Fibroblast of villous mesenchyme (primary cell): ENCODE measurements around the gene ARHGAP10. TPM values are rescaled to one million over a fixed set of nuclear protein-coding genes. Genes with fewer than 3 reads are reported as not detected.

Source experiments
- DNase-seq: peaks from one replicate; pipeline ENCODE4 v3.0.0-alpha.2; 2010; ENCODE audit warnings: low read depth
- H3K4me3 ChIP-seq: 2 replicates; pipeline ENCODE4 v1.5.1; 2011; ENCODE audit warnings: low read depth, mild to moderate bottlenecking, low read length
- total RNA-seq: library from RNA; depleted of rRNA; stranded (reverse); fragments of >200 nt; gene quantifications from 2 replicates; pipeline ENCODE4 v1.2.3, GENCODE V29; 2012
- TF ChIP-seq, protein P1 (sequence below): IDR thresholded peaks from 2 replicates; pipeline ENCODE4 v1.5.1; 2012; ENCODE audit warnings: low read depth, mild to moderate bottlenecking, low read length; ENCODE audit not compliant: insufficient read depth

Gene ARHGAP10
- total RNA-seq, 1 donor, result 41.5 TPM

DNA sequence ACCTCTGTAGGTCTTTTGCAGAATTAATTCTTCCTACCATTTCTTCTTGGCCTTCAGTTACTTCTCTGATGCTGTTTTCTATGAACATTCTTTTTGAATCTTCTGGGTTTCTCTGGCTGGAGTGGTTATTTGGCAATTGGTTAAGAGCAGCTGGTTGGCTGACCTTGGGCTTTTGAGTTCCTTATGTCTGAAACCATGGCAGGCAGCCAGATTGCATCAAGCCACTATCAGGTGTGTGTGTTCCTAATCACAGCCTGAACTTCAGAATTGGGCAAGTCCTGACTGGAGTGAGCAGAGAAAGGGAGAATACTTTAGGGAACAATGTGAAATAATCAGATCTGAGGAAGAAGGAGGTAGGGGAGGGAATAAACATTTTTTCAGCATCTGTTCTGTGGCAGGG, 90.2 kb downstream of the ARHGAP10 start:
- DNase-seq, result peak; percentile 96
- no peak overlapping the region for H3K4me3 ChIP-seq
- TF ChIP-seq, protein P1, sequence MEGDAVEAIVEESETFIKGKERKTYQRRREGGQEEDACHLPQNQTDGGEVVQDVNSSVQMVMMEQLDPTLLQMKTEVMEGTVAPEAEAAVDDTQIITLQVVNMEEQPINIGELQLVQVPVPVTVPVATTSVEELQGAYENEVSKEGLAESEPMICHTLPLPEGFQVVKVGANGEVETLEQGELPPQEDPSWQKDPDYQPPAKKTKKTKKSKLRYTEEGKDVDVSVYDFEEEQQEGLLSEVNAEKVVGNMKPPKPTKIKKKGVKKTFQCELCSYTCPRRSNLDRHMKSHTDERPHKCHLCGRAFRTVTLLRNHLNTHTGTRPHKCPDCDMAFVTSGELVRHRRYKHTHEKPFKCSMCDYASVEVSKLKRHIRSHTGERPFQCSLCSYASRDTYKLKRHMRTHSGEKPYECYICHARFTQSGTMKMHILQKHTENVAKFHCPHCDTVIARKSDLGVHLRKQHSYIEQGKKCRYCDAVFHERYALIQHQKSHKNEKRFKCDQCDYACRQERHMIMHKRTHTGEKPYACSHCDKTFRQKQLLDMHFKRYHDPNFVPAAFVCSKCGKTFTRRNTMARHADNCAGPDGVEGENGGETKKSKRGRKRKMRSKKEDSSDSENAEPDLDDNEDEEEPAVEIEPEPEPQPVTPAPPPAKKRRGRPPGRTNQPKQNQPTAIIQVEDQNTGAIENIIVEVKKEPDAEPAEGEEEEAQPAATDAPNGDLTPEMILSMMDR, result no peak

GRCh38 chr4:147823130-147823529, 91.2 kb downstream of the ARHGAP10 start:
- DNase-seq, result peak; percentile 63
- no peak overlapping the region for H3K4me3 ChIP-seq
- TF ChIP-seq, protein P1, result no peak

DNA sequence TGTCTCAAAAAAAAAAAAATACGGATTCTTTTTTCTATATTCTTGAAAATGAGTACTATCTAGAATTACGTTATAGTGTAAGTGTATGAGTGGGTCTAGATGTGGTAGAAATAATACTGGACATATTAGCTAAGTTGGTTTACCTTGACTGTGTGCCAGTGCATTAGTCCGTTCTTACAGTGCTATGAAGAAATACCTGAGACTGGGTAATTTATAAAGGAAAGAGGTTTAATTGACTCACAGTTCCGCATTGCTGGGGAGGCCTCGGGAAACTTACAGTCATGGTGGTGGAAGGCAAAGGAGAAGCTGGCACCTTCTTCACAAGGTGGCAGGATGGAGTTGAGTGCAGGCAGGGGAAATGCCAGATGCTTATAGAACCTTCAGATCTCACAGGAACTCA, 92.4 kb downstream of the ARHGAP10 start:
- no peak overlapping the region for H3K4me3 ChIP-seq
- DNase-seq, result no peak
- TF ChIP-seq, protein P1, result no peak

GRCh38 chr4:147824884-147825283, 93.0 kb downstream of the ARHGAP10 start:
- no peak for DNase-seq
- H3K4me3 ChIP-seq, result no peak overlapping the region
- TF ChIP-seq, protein P1, result no peak

GRCh38 chr4:147825451-147826287, 93.8 kb downstream of the ARHGAP10 start:
- H3K4me3 ChIP-seq, result no peak overlapping the region
- TF ChIP-seq, protein P1, result no peak
- DNase-seq, result no peak

GRCh38 chr4:147826288-147826646, 94.4 kb downstream of the ARHGAP10 start:
- DNase-seq, result no peak
- no peak overlapping the region for H3K4me3 ChIP-seq
- TF ChIP-seq, protein P1, result no peak

DNA sequence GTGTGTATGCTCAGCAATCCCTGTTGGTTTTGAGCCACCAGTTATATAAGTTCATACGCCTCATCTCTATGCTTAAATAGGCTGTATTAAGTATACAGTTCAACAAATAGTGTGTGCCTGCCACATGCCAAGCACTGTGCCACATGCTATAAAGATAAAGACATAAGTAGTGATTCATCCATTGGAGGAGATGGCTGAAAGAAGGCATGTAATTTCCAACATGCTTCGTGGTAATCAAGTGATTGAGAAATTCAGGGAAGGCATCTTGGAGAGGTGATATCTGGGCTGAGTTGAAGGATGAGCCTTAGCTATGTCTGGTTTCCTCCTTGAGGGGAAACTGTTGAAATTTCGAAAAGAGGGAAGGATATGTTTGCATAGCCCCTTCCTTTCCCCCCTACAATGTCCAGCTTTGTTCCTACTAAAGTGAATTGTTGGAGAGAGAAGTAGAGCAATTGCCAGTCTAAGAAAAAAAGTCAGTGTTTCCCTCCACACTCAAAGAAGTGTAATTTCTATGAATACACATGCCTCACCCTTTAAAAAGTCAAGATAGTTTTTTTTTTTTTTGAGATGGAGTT, 96.5 kb downstream of the ARHGAP10 start:
- H3K4me3 ChIP-seq, result no peak overlapping the region
- TF ChIP-seq, protein P1, result no peak
- peak; percentile 72 for DNase-seq
